Colon (tissue), 2 donors: ENCODE results near the gene KLF18.
"Not testable (repeated sequence)": the region's sequence is repeated elsewhere in the genome, so short reads cannot be mapped to it uniquely, and the experiment has no call there.

Experiments used
- FAIRE-seq: peaks from 2 replicates; lab custom pipeline; 2012; peaks lifted over from hg19 to GRCh38; lab: Jason Lieb, UNC
- donor health status: control.
- donor health status: control.

KLF18 gene

GRCh38 chr1:44119525-44119924 is 21.9 kb downstream of the KLF18 start:
- no peak for FAIRE-seq

DNA sequence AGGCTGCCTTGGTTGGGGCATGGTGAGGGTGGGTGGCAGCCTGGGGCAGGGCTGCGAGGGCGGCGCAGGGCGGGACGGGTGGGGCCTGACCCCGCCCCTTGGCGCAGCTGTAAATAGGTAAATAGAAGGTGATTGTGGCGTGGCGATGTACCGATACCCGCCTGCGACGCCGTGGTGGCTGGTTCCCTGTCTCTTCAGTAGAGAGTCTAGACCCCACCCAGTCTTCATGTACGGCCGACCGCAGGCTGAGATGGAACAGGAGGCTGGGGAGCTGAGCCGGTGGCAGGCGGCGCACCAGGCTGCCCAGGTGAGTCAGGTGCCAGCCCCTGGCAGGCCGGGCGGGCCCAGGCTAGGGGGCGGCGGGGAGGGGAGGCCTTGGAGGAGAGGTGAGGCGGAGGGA is 22.7 kb downstream of the KLF18 start, which contains the start of gene KLF17:
KLF17 (plus strand) TSS at position 140 of the 400 bp plus-strand sequence; CDS start at position 227, 87 bp downstream.
- no peak for FAIRE-seq

DNA sequence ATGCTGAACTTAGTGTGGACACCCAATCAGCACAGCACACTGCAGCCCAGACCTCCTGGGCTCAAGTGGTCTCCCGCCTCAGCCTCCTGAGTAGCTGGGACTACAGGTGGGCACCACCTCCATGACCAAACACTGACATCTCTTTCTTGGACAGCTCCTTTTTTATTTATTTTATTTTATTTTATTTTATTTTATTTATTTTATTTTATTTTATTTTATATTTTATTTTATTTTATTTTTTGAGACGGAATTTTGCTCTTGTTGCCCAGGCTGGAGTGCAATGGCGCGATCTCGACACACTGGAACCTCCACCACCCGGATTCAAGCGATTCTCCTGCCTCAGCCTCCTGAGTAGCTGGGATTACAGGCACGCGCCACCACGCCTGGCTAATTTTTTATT is 24.2 kb downstream of the KLF18 start:
- not testable (repeated sequence) for FAIRE-seq

GRCh38 chr1:44114098-44114497 is 27.3 kb downstream of the KLF18 start:
- no peak for FAIRE-seq

DNA sequence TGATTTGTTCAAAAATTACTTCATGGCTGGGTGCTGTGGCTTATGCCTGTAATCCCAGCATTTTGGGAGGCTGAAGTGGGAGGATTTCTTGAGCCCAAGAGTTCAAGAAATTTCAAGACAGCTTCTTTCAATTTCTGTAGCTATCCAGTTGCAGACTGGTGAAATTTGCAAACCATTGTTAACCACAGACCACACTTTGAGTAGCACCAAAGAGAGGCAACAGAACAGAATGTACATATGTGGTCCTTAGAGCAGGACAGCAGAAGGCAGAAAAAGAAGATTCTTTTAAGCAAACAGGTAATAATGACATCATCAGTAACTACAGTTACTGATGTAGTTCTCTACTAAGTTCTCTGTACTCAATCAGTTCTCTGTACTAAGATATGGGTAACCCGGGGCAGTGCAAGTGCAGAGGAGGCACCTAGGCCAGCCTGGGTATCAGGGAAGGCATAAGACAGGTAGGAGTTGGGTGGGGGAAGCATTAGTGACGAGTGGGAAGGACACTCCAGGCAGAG is 28.3 kb downstream of the KLF18 start:
- FAIRE-seq: no peak

GRCh38 chr1:44112486-44112885 is 28.9 kb downstream of the KLF18 start:
- no peak for FAIRE-seq

GRCh38 chr1:44111861-44112260 is 29.6 kb downstream of the KLF18 start:
- no peak for FAIRE-seq

DNA sequence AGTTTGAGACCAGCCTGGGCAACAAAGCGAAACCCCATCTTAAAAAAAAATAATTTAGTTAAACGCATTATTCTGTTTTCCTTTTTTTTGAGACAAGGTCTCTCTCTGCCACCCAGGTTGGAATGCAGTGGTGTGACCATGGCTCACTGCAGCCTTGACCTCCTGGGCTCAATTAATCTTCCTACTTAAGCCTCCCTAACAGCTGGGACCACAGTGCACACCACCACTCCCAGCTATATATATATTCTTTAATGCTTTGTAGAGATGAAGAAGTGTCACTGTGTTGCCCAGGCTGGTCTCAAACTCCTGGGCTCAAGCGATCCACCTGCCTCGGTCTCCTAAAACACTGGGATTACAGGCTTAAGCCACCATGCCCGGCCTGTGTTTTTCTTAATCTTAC is 30.5 kb downstream of the KLF18 start:
- FAIRE-seq: no peak

- FAIRE-seq: no peak
Observed at GRCh38 chr1:44108971-44109370, 32.5 kb downstream of the KLF18 start.

DNA sequence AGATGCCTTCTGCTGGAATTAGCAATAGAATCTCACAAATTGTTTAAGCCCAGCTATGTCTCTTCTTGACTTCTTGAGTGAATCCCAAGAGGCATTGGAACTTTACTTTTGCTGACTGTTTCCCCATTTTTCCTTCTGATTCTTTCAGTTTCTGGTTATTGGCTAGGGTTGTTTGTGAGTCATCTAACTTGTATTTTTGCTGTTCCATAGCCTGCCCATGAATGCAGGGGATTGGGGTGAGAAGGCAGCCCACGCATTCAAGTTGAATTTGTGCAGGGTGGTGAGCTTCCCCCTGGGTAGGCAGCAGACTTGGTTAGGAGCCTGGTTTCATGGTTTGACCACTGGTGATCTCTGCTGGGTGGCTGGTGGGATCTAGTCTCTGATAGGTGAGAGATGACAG is 33.2 kb downstream of the KLF18 start:
- no peak for FAIRE-seq

- FAIRE-seq: no peak
Observed at GRCh38 chr1:44105810-44106209, 35.6 kb downstream of the KLF18 start.

DNA sequence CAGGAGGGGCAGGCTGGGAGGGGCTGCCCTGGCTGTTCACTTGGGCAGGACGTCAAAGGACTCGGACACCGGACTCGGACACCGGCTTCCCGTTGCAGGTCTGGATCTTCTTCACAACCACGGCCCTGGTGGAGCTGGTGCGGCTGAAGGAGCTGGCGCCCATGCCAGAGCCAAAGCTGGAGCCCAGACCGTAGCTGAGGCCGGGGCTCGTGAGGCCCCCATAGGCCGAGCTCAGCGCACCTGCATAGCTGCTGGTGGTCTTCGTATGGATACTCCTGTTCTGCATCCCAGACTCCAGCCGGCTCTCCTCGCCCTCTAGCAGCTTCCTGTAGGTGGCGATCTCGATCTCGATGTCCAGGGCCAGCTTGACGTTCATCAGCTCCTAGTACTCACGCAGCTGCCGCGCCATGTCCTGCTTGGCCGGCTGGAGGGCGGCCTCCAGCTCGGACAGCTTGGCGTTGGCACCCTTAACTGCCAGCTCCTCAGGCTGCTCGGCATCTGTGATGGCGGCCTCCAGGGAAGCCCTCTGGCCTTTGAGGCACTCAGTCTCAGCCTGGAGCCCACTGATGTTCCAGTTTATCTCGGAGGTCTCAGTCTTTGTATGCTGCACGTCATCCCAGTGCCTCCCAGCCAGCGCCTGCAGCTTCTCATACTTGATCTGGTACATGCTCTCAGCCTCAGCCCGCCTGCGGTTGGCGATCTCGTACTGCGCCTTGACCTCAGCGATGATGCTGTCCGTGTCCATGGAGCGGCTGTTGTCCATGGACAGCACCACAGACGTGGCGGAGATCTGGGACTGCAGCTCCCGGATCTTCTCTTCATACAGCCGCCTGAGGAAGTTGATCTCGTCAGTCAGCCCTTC is 37.9 kb downstream of the KLF18 start:
- no peak for FAIRE-seq

GRCh38 chr1:44101328-44101727 is 40.1 kb downstream of the KLF18 start:
- no peak for FAIRE-seq

DNA sequence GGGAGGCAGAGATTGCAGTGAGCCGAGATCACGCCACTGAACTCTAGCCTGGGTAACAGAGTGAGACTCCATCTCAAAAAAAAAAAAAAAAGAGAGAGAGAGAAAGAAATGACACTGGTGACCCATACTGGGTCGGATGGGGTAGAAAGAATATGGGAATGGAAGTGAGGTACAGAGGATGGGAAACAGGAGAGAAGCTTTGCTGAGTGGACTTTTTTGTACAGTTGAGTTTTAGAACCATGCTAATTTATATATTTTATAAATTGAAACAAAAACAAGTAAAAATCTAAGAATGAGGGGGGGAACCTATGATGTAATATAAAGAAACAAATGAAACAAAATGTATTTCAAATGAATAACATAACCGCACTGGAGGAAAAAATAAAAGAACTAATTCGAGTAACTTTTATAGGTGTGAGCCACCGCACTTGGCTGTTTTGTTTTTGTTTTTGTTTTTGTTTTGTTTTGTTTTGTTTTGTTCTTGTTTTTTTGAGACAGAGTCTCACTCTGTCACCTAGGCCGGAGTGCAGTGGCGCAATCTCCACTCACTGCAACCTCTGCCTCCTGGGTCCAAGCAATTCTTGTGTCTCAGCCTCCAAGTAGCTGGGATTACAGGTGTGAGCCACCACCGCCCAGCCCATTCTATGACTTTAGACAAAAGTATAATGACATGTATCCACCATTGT is 41.1 kb downstream of the KLF18 start:
- no peak for FAIRE-seq

- FAIRE-seq: no peak
Observed at GRCh38 chr1:44094047-44094446, 47.4 kb downstream of the KLF18 start.

DNA sequence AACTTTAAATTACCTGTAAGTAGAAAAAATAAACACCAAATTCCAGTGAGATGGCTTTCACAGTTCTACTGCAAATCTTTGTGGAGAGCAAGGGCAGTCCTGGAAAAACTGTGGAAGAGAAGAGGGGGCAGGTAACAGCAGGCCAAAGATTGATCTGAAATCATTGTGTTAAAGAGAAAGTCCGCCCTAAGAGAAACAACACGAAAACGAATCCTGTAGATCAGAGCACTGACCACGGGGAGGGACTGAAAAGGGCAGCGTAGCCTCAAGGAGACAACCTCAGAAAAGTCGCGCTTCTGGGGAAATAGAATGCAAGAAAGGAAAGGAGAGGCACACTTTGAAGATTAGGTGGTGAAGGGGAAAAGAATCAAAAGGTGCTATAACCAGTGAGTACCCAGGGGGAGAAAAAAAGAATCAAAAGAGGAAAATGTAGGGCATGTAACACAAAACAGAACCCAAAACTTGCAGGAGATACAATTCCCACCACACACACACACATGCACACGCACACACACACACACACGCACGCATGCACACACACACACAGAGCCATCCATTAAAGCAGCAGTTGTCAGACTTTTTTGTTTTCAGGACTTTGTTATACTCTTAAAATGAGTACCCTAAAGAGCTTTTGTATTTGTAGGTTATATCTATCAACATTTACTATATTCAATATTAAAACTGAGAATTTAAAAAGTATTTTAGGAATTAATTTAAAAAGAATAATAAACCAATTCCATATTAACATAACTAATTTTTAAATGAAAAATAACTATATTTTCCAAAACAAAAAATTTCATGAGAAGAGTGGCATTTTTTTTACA is 50.8 kb downstream of the KLF18 start:
- no peak for FAIRE-seq

DNA sequence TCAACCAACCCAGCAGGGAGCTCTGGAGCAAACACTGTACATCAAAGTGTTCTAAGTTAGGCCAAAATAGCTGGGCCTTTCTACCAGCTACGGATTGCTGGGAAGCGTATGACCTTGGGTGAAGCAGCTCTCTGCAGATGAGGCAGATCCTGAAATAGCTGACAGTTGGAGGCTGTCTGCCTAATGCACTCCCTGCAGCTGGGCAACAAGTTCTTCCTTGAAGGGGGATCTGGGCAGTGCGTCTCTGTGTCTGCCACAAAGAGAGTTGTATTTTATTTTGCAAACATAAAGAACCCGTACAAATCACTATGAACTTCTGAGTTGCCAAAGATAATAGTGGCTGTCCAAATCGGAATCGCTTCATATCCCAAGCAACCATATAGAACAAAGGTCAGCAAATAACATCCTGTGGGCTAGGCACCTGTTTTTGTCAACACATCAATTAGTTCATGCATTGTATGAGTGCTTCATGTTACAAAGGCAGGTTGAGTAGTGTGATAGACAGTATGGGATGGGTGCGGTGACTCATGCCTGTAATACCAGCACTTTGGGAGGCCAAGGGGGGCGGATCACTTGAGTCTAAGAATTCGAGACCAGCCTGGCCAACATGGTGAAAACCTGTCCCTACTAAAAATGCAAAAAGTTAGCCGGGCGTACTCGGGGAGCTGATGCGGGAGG is 51.9 kb downstream of the KLF18 start:
- FAIRE-seq: no peak
